Measurements from ENCODE around the gene NNMT. TPM values are rescaled to one million over a fixed set of nuclear protein-coding genes. Genes with fewer than 3 reads are reported as not detected.
A peak's percentile ranks its signal among the peaks of the same experiment; 100 is the strongest.

The NNMT gene
- total RNA-seq, 2 donors from 2014 or later: 83.7 to 240 TPM

DNA sequence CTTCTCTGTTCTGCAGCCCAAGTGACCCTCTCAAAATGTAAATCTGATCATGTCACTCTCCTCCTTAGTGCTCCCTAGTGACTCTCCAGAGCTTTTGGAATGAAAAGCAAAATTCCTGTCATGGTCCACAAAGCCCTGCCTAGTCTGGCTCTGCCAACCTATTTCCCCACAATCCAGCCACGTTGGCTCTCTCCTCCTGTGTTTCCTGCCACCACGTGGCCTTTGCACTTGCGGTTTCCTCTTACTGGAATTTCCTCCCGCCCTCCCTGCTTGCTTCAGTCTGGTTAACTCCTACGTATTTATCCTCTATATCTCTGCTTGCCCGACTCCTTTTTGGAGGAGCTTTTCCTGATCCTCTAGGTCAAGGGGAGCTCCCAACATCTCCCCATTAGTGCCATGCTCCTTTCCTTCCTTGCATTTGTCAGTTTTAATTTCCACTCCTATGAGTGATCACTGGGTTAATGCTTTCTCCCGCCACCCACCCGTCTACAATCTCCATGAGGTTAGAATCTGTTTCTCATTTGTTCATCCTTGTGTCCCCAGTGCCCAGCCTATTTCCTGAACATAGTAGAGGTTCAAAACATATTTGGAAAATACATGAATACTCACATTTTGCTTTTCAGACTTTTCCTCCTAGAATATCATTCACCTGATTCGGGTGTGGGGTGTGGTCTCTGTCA lies 11.5 kb downstream of the NNMT start:
- Histone ChIP-seq H3K27me3 (no peaks in the 10 kb centered on the region), H3K27ac (peak overlapping the region; percentile 43 to 82), H3K4me3 (peak overlapping the region; percentile 9 to 17), H3K4me1 (peaks cover 0 to 21% of the 10 kb centered on the region in 2 donors), H3K9me3 (peaks cover 0 to under 1% of the 10 kb centered on the region in 2 donors), H3K36me3 (peaks cover 34% of the 10 kb centered on the region)
- peak; percentile 89 for DNase-seq (ENCODE audit: low spot score)
- TF ChIP-seq, protein P1, sequence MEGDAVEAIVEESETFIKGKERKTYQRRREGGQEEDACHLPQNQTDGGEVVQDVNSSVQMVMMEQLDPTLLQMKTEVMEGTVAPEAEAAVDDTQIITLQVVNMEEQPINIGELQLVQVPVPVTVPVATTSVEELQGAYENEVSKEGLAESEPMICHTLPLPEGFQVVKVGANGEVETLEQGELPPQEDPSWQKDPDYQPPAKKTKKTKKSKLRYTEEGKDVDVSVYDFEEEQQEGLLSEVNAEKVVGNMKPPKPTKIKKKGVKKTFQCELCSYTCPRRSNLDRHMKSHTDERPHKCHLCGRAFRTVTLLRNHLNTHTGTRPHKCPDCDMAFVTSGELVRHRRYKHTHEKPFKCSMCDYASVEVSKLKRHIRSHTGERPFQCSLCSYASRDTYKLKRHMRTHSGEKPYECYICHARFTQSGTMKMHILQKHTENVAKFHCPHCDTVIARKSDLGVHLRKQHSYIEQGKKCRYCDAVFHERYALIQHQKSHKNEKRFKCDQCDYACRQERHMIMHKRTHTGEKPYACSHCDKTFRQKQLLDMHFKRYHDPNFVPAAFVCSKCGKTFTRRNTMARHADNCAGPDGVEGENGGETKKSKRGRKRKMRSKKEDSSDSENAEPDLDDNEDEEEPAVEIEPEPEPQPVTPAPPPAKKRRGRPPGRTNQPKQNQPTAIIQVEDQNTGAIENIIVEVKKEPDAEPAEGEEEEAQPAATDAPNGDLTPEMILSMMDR (IDR thresholded peaks at IDR 0.05): no peak

DNA sequence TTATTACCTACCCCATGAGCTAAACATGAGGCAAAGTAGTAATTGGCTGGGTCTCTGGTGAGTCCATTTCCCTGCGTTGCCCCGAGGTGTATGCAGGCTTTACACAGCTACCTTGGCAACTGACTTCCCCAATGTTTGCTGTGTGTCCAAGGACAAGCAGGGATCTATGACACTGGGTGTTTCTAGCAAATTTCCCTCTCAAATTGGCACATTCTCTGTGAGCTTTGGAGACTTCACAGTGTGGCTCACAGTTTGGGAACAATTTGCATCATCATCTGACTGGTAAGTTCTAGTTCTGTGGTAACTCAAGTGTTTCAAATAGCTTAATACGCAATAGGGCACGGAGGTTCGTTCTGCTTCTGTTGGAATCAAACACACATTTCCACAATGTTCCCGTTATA lies 12.5 kb downstream of the NNMT start:
- DNase-seq (ENCODE audit: low spot score): peak; percentile 76
- H3K27me3 ChIP-seq: no peaks in the 10 kb centered on the region
- H3K4me1 ChIP-seq: peaks cover 0 to 21% of the 10 kb centered on the region in 2 donors
- H3K9me3 ChIP-seq: no peaks in the 10 kb centered on the region
- TF ChIP-seq, protein P1 (IDR thresholded peaks at IDR 0.05): no peak
- peak overlapping the region; percentile 43 to 82 for H3K27ac ChIP-seq
- H3K36me3 ChIP-seq: peaks cover 44% of the 10 kb centered on the region
- H3K4me3 ChIP-seq: peak overlapping the region in 1 of 2 donors; percentile 5

DNA sequence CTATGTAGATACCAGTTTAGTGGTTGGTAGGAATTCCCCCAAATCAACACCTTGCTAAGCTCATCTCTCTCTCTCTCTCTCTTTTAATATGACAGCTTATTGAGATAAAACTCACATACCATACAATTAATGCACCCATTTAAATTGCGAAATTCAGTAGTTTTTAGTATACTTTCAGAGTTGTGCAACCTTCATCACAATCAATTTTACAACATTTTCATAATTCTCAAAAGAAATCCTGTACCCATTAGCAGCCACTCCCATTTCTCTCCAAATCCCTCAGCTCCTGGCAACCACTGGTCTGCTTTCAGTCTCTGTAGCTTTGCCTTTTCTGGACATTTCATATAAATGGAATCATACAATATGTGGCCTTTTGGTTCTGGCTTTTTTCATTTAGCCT lies 13.3 kb downstream of the NNMT start:
- Histone ChIP-seq H3K4me1 (peaks cover 0 to 21% of the 10 kb centered on the region in 2 donors), H3K4me3 (no peak overlapping the region), H3K27me3 (no peaks in the 10 kb centered on the region), H3K27ac (peak overlapping the region; percentile 43 to 82), H3K36me3 (peaks cover 41% of the 10 kb centered on the region), H3K9me3 (no peaks in the 10 kb centered on the region)
- TF ChIP-seq, protein P1 (IDR thresholded peaks at IDR 0.05): no peak
- no peak for DNase-seq (ENCODE audit: low spot score)

DNA sequence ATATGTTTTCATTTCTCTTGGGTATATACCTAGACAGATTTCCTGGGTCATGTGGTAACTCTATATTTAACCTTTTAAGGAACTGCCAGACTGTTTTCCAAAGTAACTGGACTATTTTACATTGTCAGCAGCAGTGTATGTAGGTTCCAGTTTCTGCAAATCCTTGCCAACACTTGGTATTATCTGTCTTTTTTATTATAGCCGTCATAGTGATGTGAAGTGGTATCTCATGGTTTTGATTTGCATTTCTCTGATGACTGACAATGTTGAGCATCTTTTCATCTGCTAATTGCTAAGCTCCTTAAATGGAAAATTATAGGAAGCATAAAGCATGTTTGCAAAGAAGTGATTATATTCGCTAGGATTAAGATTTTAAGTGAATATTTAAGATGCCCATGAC lies 13.9 kb downstream of the NNMT start:
- H3K27me3 ChIP-seq: no peaks in the 10 kb centered on the region
- no peaks in the 10 kb centered on the region for H3K9me3 ChIP-seq
- H3K4me3 ChIP-seq: no peak overlapping the region
- H3K36me3 ChIP-seq: peaks cover 36% of the 10 kb centered on the region
- TF ChIP-seq, protein P1 (IDR thresholded peaks at IDR 0.05): no peak
- peak overlapping the region in 1 of 2 donors; percentile 35 for H3K27ac ChIP-seq
- H3K4me1 ChIP-seq: peaks cover 0 to 22% of the 10 kb centered on the region in 2 donors
- no peak for DNase-seq (ENCODE audit: low spot score)

DNA sequence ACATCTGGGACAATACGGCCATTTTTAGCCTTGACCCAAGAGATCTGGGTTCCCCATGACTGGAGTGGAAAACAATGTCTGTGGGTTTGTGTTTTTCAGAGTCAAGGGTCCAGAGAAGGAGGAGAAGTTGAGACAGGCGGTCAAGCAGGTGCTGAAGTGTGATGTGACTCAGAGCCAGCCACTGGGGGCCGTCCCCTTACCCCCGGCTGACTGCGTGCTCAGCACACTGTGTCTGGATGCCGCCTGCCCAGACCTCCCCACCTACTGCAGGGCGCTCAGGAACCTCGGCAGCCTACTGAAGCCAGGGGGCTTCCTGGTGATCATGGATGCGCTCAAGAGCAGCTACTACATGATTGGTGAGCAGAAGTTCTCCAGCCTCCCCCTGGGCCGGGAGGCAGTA lies 15.7 kb downstream of the NNMT start:
- H3K4me3 ChIP-seq: no peak overlapping the region
- H3K36me3 ChIP-seq: peaks cover 45% of the 10 kb centered on the region
- H3K27ac ChIP-seq: no peak overlapping the region
- H3K9me3 ChIP-seq: no peaks in the 10 kb centered on the region
- H3K27me3 ChIP-seq: no peaks in the 10 kb centered on the region
- no peak for DNase-seq (ENCODE audit: low spot score)
- H3K4me1 ChIP-seq: peaks cover 0 to 24% of the 10 kb centered on the region in 2 donors
- TF ChIP-seq, protein P1 (IDR thresholded peaks at IDR 0.05): no peak

DNA sequence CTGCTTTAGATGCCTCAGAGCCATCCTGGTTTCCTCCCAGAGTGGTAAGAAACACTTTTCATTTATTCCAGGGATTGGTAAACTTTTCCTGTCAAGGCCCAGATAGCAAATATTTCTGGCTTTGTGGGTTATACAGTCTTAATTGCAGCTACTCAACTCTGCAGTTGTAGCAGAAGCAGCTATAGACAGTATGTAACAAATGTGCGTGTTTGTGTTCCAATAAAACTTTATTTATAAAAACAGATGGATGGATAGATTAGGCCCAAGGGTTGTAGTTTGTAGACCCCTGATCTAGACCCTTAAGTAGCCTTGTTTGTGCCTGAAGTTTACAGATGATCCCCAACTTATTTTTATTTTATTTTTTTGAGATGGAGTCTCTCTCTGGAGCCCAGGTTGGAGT lies 17.9 kb downstream of the NNMT start:
- no peak overlapping the region for H3K27ac ChIP-seq

More for the DNA sequence above, 17.9 kb downstream of the NNMT start:
- Histone ChIP-seq H3K9me3 (no peaks in the 10 kb centered on the region), H3K4me1 (peaks cover 0 to 23% of the 10 kb centered on the region in 2 donors), H3K27me3 (no peaks in the 10 kb centered on the region), H3K36me3 (peaks cover 45% of the 10 kb centered on the region), H3K4me3 (no peak overlapping the region)
- TF ChIP-seq, protein P1 (IDR thresholded peaks at IDR 0.05): no peak
- no peak for DNase-seq (ENCODE audit: low spot score)

Measured in right atrium auricular region (tissue), 2 donors.